ENCODE measurements around the gene SMAD6. TPM values are rescaled to one million over a fixed set of nuclear protein-coding genes. Genes with fewer than 3 reads are reported as not detected.

Gene SMAD6
- total RNA-seq, 1 experiment from 2014 or later, result 58.6 TPM

DNA sequence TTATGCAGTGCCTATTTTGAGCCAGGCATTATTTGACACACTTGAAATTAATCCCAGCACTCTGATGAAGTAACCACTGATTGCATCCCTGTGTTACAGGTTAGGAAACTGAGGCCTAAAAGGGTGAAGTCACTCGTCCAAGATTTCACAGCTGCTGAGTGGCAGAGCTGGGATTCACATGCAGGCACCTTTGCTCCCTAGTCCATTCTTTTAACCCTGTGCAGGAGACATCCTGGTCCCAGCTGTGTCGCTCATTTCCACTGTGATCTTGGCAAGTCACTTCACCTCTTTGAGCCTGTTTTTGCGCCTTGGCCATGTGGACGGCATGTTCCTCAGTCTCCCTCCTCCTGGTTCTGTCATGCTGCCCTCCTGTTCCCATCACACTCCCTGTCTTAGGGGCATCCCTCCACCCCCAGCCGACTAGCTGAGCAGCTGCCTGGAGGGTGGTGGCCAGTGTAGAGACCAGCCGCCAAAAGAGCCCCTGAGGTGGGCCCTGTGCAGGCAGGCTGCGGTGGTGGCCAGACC is 70.6 kb downstream of the SMAD6 start:
- Mint-ChIP-seq H3K4me3 (ENCODE audit: low read depth, unreplicated experiment) (peak overlapping the region; percentile 23), H3K27me3 (ENCODE audit: unreplicated experiment) (no peaks in the 10 kb centered on the region), H3K9me3 (ENCODE audit: low read depth, unreplicated experiment) (no peaks in the 10 kb centered on the region), H3K27ac (ENCODE audit: unreplicated experiment) (peak overlapping the region; percentile 76), H3K36me3 (ENCODE audit: insufficient read depth, unreplicated experiment) (peaks cover 53% of the 10 kb centered on the region), H3K4me1 (ENCODE audit: low read depth, unreplicated experiment) (peaks cover 91% of the 10 kb centered on the region)
- TF ChIP-seq CTCF (IDR thresholded peaks at IDR 0.05; ENCODE audit: unreplicated experiment), result no peak
- intact Hi-C loops (cut with micrococcal nuclease; ENCODE audit: unreplicated experiment), result loop anchor here (5.0 kb wide), 3 partner anchors 50 to 170 kb away; no protein-coding TSS in a partner anchor
- CTCF ChIA-PET, result interaction anchor here (0.6 to 6.6 kb wide), 9 partner anchors 9 to 745 kb away, joined by 3 to 35 read pairs (median 4); partner anchors contain the start of gene SMAD6
- no peak for DNase-seq
- BruUV-seq (replicated peaks), result no TSS peak

DNA sequence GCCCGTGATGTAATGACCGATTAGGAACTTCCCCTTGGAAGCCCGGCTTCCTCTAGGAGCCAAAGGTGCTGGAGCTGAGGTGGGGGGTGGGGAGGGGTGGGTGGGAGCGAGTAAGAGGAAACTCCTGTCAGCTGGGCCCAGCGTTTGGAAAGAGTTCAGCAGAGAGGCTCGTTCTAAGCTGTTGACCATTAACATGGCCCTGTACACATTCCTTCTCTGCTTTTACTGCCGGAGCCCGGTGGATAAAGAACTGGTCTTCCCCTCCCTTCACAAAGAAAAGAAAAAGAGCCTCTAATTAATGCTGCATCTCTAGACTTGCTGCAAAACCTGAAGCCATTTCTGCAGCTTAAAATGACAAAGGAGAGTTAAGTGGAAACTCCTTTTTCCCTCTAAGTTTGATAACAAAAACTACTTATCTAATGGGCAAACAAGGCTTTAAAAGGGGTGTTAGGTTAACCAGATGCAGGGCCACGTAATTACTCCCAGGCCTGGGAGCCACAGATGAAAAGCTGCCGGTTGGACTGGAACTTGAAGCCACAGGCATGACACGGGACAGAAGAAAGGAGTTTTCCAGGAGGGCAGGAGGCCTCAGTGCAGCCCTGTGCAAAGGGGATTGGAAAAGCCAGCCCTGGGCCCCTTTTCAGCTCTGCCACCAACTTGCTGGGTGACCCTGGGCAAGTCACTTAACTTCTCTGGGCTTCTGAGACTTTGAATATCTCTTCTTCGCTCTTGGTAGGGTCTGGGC is 71.3 kb downstream of the SMAD6 start:
- CTCF ChIA-PET, result interaction anchor here (0.6 to 6.6 kb wide), 9 partner anchors 9 to 744 kb away, joined by 3 to 35 read pairs (median 4); partner anchors contain the start of gene SMAD6
- no peaks in the 10 kb centered on the region for H3K9me3 Mint-ChIP-seq (ENCODE audit: low read depth, unreplicated experiment)
- intact Hi-C loops (cut with micrococcal nuclease; ENCODE audit: unreplicated experiment), result loop anchor here (5.0 kb wide), 3 partner anchors 51 to 171 kb away; no protein-coding TSS in a partner anchor
- H3K27ac Mint-ChIP-seq (ENCODE audit: unreplicated experiment), result peak overlapping the region; percentile 76
- H3K27me3 Mint-ChIP-seq (ENCODE audit: unreplicated experiment), result no peaks in the 10 kb centered on the region
- no TSS peak for BruUV-seq (replicated peaks)
- H3K4me3 Mint-ChIP-seq (ENCODE audit: low read depth, unreplicated experiment), result peak overlapping the region; percentile 23
- DNase-seq, result no peak
- no peak for TF ChIP-seq CTCF (IDR thresholded peaks at IDR 0.05; ENCODE audit: unreplicated experiment)
- peaks cover 50% of the 10 kb centered on the region for H3K36me3 Mint-ChIP-seq (ENCODE audit: insufficient read depth, unreplicated experiment)
- peaks cover 94% of the 10 kb centered on the region for H3K4me1 Mint-ChIP-seq (ENCODE audit: low read depth, unreplicated experiment)

GRCh38 chr15:66774001-66774814 is 72.2 kb downstream of the SMAD6 start:
- no peak overlapping the region for H3K4me3 Mint-ChIP-seq (ENCODE audit: low read depth, unreplicated experiment)
- DNase-seq, result peak; percentile 97
- BruUV-seq (replicated peaks), result no TSS peak
- peaks cover 43% of the 10 kb centered on the region for H3K36me3 Mint-ChIP-seq (ENCODE audit: insufficient read depth, unreplicated experiment)
- TF ChIP-seq CTCF (IDR thresholded peaks at IDR 0.05; ENCODE audit: unreplicated experiment), result peak; percentile 98
- H3K4me1 Mint-ChIP-seq (ENCODE audit: low read depth, unreplicated experiment), result peaks cover 87% of the 10 kb centered on the region
- no peaks in the 10 kb centered on the region for H3K9me3 Mint-ChIP-seq (ENCODE audit: low read depth, unreplicated experiment)
- CTCF ChIA-PET, result interaction anchor here (1.2 to 6.6 kb wide), 3 partner anchors 68 to 155 kb away, joined by 3 to 35 read pairs (median 22); no protein-coding TSS in a partner anchor
- intact Hi-C loops (cut with micrococcal nuclease; ENCODE audit: unreplicated experiment), result loop anchor here (2.0 to 5.0 kb wide), 4 partner anchors 52 to 172 kb away; no protein-coding TSS in a partner anchor
- no peaks in the 10 kb centered on the region for H3K27me3 Mint-ChIP-seq (ENCODE audit: unreplicated experiment)
- peak overlapping the region; percentile 76 for H3K27ac Mint-ChIP-seq (ENCODE audit: unreplicated experiment)
